ENCODE measurements around the gene FAM193A. TPM values are rescaled to one million over a fixed set of nuclear protein-coding genes. Genes with fewer than 3 reads are reported as not detected.

FAM193A gene
- total RNA-seq, 1 donor from 2014 or later: 28.8 TPM

- Mint-ChIP-seq H3K27ac (ENCODE audit: unreplicated experiment) (no peak overlapping the region), H3K4me3 (ENCODE audit: unreplicated experiment) (no peak overlapping the region), H3K9me3 (ENCODE audit: unreplicated experiment) (no peaks in the 10 kb centered on the region), H3K36me3 (ENCODE audit: low read depth, unreplicated experiment) (peaks cover 15% of the 10 kb centered on the region), H3K27me3 (ENCODE audit: low read depth, unreplicated experiment) (no peaks in the 10 kb centered on the region), H3K4me1 (ENCODE audit: low read depth, unreplicated experiment) (peaks cover 13% of the 10 kb centered on the region)
- Histone ChIP-seq H4K20me1 (ENCODE audit: insufficient read depth, low read length) (peaks cover 93% of the 10 kb centered on the region), H3K4me1 (ENCODE audit: insufficient read depth, low read length) (no peaks in the 10 kb centered on the region), H3K36me3 (ENCODE audit: insufficient read depth, low read length) (no peaks in the 10 kb centered on the region), H3K4me2 (ENCODE audit: low read length) (no peak overlapping the region), H3K79me2 (ENCODE audit: insufficient read depth, low read length) (peaks cover 96% of the 10 kb centered on the region), H3K27me3 (ENCODE audit: insufficient read depth, low read length) (no peaks in the 10 kb centered on the region), H3K27ac (ENCODE audit: low read depth, low read length) (no peak overlapping the region), H3K4me3 (ENCODE audit: insufficient read depth, low read depth, low read length) (no peak overlapping the region), H2AFZ (ENCODE audit: low read depth, low read length) (no peak overlapping the region), H3K9me3 (ENCODE audit: insufficient read depth, low read depth, low read length) (no peaks in the 10 kb centered on the region), H3K9ac (ENCODE audit: low read length) (no peak overlapping the region)
- DNase-seq (ENCODE audit: low read depth) (no peak), FAIRE-seq (no peak)
- TF ChIP-seq, protein P1, sequence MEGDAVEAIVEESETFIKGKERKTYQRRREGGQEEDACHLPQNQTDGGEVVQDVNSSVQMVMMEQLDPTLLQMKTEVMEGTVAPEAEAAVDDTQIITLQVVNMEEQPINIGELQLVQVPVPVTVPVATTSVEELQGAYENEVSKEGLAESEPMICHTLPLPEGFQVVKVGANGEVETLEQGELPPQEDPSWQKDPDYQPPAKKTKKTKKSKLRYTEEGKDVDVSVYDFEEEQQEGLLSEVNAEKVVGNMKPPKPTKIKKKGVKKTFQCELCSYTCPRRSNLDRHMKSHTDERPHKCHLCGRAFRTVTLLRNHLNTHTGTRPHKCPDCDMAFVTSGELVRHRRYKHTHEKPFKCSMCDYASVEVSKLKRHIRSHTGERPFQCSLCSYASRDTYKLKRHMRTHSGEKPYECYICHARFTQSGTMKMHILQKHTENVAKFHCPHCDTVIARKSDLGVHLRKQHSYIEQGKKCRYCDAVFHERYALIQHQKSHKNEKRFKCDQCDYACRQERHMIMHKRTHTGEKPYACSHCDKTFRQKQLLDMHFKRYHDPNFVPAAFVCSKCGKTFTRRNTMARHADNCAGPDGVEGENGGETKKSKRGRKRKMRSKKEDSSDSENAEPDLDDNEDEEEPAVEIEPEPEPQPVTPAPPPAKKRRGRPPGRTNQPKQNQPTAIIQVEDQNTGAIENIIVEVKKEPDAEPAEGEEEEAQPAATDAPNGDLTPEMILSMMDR (IDR thresholded peaks at IDR 0.05; ENCODE audit: insufficient read depth, low read depth, low read length): no peak
Observed at GRCh38 chr4:2576290-2576689, 39.8 kb downstream of the FAM193A start.

GRCh38 chr4:2578106-2578505 is 41.7 kb downstream of the FAM193A start:
- Histone ChIP-seq H3K27ac (ENCODE audit: low read depth, low read length) (no peak overlapping the region), H3K36me3 (ENCODE audit: insufficient read depth, low read length) (no peaks in the 10 kb centered on the region), H3K9me3 (ENCODE audit: insufficient read depth, low read depth, low read length) (no peaks in the 10 kb centered on the region), H4K20me1 (ENCODE audit: insufficient read depth, low read length) (peaks cover 94% of the 10 kb centered on the region), H3K4me3 (ENCODE audit: insufficient read depth, low read depth, low read length) (no peak overlapping the region), H3K27me3 (ENCODE audit: insufficient read depth, low read length) (no peaks in the 10 kb centered on the region), H3K4me2 (ENCODE audit: low read length) (no peak overlapping the region), H3K4me1 (ENCODE audit: insufficient read depth, low read length) (no peaks in the 10 kb centered on the region), H3K9ac (ENCODE audit: low read length) (no peak overlapping the region), H2AFZ (ENCODE audit: low read depth, low read length) (no peak overlapping the region), H3K79me2 (ENCODE audit: insufficient read depth, low read length) (peaks cover 96% of the 10 kb centered on the region)
- DNase-seq (ENCODE audit: low read depth) (no peak), FAIRE-seq (no peak)
- Mint-ChIP-seq H3K27ac (ENCODE audit: unreplicated experiment) (no peak overlapping the region), H3K27me3 (ENCODE audit: low read depth, unreplicated experiment) (no peaks in the 10 kb centered on the region), H3K36me3 (ENCODE audit: low read depth, unreplicated experiment) (peaks cover 13% of the 10 kb centered on the region), H3K9me3 (ENCODE audit: unreplicated experiment) (no peaks in the 10 kb centered on the region), H3K4me1 (ENCODE audit: low read depth, unreplicated experiment) (peaks cover 12% of the 10 kb centered on the region), H3K4me3 (ENCODE audit: unreplicated experiment) (no peak overlapping the region)
- TF ChIP-seq, protein P1 (IDR thresholded peaks at IDR 0.05; ENCODE audit: insufficient read depth, low read depth, low read length): no peak
- no peak for TF ChIP-seq EZH2 (IDR thresholded peaks at IDR 0.05; ENCODE audit: insufficient read depth, low read length)

- no peaks in the 10 kb centered on the region for H3K27me3 ChIP-seq (ENCODE audit: insufficient read depth, low read length)
- H3K4me3 ChIP-seq (ENCODE audit: insufficient read depth, low read depth, low read length): no peak overlapping the region
- Mint-ChIP-seq H3K27ac (ENCODE audit: unreplicated experiment) (no peak overlapping the region), H3K36me3 (ENCODE audit: low read depth, unreplicated experiment) (peaks cover 12% of the 10 kb centered on the region), H3K4me1 (ENCODE audit: low read depth, unreplicated experiment) (peaks cover 9% of the 10 kb centered on the region), H3K4me3 (ENCODE audit: unreplicated experiment) (no peak overlapping the region), H3K27me3 (ENCODE audit: low read depth, unreplicated experiment) (no peaks in the 10 kb centered on the region), H3K9me3 (ENCODE audit: unreplicated experiment) (no peaks in the 10 kb centered on the region)
- no peaks in the 10 kb centered on the region for H3K9me3 ChIP-seq (ENCODE audit: insufficient read depth, low read depth, low read length)
- TF ChIP-seq, protein P1 (IDR thresholded peaks at IDR 0.05; ENCODE audit: insufficient read depth, low read depth, low read length): no peak
- TF ChIP-seq EZH2 (IDR thresholded peaks at IDR 0.05; ENCODE audit: insufficient read depth, low read length): no peak
- peaks cover 96% of the 10 kb centered on the region for H4K20me1 ChIP-seq (ENCODE audit: insufficient read depth, low read length)
- no peak overlapping the region for H3K9ac ChIP-seq (ENCODE audit: low read length)
- no peak overlapping the region for H3K4me2 ChIP-seq (ENCODE audit: low read length)
- no peaks in the 10 kb centered on the region for H3K4me1 ChIP-seq (ENCODE audit: insufficient read depth, low read length)
- H3K79me2 ChIP-seq (ENCODE audit: insufficient read depth, low read length): peaks cover 95% of the 10 kb centered on the region
- H3K36me3 ChIP-seq (ENCODE audit: insufficient read depth, low read length): no peaks in the 10 kb centered on the region
- DNase-seq (ENCODE audit: low read depth) (no peak), FAIRE-seq (no peak)
- H3K27ac ChIP-seq (ENCODE audit: low read depth, low read length): no peak overlapping the region
- H2AFZ ChIP-seq (ENCODE audit: low read depth, low read length): no peak overlapping the region
Observed at GRCh38 chr4:2579910-2580309, 43.5 kb downstream of the FAM193A start.
